ENCODE measurements around the gene THAP10.

THAP10 gene

GRCh38 chr15:70853973-70854665, 38.1 kb downstream of the THAP10 start, which contains the start of gene LARP6:
Gene LARP6, minus strand, starts transcription at chr15:70854157. Its CDS starts 69 bp downstream, at chr15:70854088.
- DNase-seq (ENCODE audit: low read depth in 2 of 2) = peak in 1 of 2 donors; percentile 1

- peak in 1 of 2 donors; percentile 2 for DNase-seq (ENCODE audit: low read depth in 2 of 2)
Measured at GRCh38 chr15:70853318-70853972, 38.8 kb downstream of the THAP10 start.

- no peak for DNase-seq (ENCODE audit: low read depth in 2 of 2)
Measured at GRCh38 chr15:70852501-70853317, 39.5 kb downstream of the THAP10 start.

DNA sequence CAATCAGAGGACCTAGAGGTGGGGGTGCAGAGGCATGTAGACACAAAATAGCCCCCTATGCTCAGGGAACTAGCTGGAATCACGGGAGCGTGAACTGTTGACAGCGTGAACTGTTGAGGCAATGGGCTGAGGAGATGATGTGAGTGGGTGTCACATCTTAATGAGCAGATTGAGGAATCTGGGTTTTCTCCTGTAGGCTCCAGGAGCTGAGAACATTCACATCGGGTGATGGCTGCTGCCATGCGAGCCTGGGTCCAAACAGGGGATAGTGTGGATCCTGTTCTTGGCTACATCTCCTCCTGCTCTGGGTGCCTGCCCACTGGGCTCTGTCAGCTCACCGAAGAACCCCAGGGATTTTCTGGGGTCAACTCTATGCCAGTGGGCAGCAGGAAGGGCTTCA, 40.3 kb downstream of the THAP10 start:
- no peak for DNase-seq (ENCODE audit: low read depth in 2 of 2)

DNA sequence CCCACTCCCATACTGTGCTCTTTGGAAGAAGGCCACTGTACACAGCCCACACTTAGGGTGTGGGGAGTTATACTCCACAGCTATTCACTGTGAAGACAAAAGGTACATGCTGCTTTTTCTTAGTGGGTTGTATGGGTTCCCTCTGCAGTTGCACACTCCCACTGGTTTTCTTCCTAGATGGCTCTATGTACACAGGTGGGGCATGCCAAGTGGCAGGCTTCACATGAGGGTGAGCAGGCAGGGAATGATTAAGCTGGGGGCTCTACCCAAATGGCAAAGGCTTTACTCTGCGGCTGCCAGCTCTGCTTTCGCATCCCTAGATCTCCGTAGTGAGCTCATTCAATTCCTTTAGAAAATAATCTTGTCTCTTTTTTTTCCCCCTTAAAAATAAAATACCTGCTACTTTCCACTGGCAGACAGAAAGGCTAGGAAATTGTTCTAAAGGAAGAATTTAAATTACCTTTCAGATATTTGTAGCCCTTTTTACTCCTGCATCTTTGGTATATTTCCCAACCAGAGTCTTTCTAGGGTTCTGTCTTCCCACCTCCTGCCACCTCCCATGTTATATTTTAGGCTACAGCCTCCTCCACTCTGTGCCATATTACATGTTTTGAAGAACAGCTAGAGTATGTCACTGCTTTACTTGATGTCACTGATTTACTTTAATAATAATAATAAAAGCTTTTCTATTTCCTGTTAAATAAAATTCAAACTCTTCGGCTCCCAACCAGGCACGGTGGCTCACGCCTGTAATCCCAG, 46.5 kb downstream of the THAP10 start:
- DNase-seq (ENCODE audit: low read depth in 2 of 2) = no peak

- DNase-seq (ENCODE audit: low read depth in 2 of 2) = no peak
Measured at GRCh38 chr15:70837476-70837875, 54.8 kb downstream of the THAP10 start.

- DNase-seq (ENCODE audit: low read depth in 2 of 2) = no peak
Measured at GRCh38 chr15:70835841-70836240, 56.4 kb downstream of the THAP10 start.

DNA sequence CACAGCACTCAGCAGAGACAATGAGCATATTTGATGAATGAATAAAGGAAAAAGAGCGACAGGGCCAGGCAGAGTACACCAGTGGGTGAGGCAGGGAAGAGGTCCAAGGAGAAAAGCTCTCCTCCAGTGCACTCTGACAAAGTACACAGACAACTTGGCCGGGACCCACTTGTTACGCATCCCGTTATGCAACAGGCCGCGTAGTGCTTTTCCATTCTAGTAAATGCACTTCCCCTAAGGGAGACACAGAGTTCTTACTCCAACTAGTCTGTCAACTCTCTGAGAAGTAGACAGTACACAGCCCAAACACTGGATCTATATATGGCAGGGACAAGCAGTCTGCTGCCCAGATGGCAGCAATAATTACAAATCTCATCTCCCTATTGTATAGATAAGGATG, 56.8 kb downstream of the THAP10 start:
- no peak for DNase-seq (ENCODE audit: low read depth in 2 of 2)

GRCh38 chr15:70834999-70835398, 57.2 kb downstream of the THAP10 start:
- no peak for DNase-seq (ENCODE audit: low read depth in 2 of 2)

DNA sequence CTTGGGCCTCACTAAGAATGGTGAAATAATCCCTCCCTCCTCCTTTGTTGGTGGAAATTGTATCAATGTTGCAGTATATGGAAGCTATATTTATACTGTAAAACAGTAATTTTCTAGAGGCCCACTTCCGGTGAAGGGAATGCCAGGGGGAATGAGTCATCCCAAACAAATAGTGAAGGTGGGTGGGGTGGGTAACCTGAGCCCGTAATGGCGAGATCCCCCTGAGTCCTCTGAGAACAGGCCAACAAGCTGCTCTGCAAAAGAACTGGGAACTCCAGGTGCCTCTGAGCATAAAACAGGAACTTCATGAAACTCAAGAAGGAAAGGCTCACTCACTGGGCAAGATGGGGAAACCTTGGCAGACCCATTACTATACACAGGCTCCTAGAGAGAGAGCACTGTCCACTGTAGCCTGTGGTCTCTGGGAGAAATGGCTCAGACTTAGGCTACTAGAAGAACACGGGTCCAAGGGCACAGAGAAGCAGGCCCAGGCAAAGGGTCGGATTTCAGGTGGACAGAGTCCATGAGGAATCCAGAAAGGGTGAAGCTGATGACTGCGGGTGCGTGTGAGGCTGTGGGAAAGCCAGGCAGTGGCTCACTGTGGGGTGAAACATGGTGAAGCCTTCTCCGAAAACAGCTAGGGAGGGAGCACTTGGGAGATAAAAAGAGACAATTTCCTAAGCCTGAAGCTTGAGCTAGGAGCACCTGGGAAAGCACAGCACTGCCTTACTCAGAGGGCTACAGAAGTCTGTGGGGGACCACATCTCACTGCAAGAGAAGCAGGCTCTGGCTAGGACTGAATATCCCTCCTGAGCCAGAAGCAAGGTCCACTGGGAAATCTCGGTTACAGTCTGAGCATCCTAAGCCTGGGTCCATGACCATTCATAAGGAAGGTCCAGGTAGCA, 58.1 kb downstream of the THAP10 start:
- DNase-seq (ENCODE audit: low read depth in 2 of 2) = no peak

GRCh38 chr15:70833422-70833821, 58.8 kb downstream of the THAP10 start:
- no peak for DNase-seq (ENCODE audit: low read depth in 2 of 2)

GRCh38 chr15:70832176-70832575, 60.1 kb downstream of the THAP10 start:
- DNase-seq (ENCODE audit: low read depth in 2 of 2) = no peak
